A673 (cell line): ENCODE results near the gene RNPS1. TPM values are rescaled to one million over a fixed set of nuclear protein-coding genes. Genes with fewer than 3 reads are reported as not detected.

Source experiments
- BruUV-seq: library from RNA; stranded (reverse); fragments of 400-500 nt; replicated peaks from 2 replicates; lab custom pipeline; 2021; lab: Mats Ljungman, UMichigan
- CTCF ChIA-PET: fragments of 300-600 bp; sonication (Branson Sonifier 250); formaldehyde crosslinking; loops from one replicate; lab custom pipeline; 2022; ENCODE audit warnings: antibody characterized with exemption; lab: Charles Lee
- POLR2A ChIA-PET: fragments of 300-600 bp; sonication (Branson Sonifier 250); formaldehyde crosslinking; loops from one replicate; lab custom pipeline; 2022; ENCODE audit warnings: antibody characterized with exemption; ENCODE audit not compliant: low non-redundant PET; lab: Charles Lee
- DNase-seq: peaks from one replicate; pipeline ENCODE4 v3.0.0-alpha.2; 2015; ENCODE audit warnings: low spot score
- H3K27ac ChIP-seq: fragments of 200-600 bp; sonication (generic); 2 replicates; pipeline ENCODE4 v1.5.1; 2016; ENCODE audit warnings: mixed run types, low read depth, mild to moderate bottlenecking, mixed read lengths, antibody characterized with exemption, low read length; ENCODE audit not compliant: poor library complexity, severe bottlenecking
- H3K27me3 ChIP-seq: fragments of 200-600 bp; sonication (generic); replicated peaks from 2 replicates; pipeline ENCODE4 v1.6.1; 2017; ENCODE audit warnings: mixed run types, low read depth, mild to moderate bottlenecking, mixed read lengths, antibody characterized with exemption, low read length; ENCODE audit not compliant: insufficient read depth, poor library complexity
- H3K36me3 ChIP-seq: fragments of 200-600 bp; sonication (generic); 2 replicates; pipeline ENCODE4 v1.6.1; 2016; ENCODE audit warnings: mixed run types, mild to moderate bottlenecking, mixed read lengths, antibody characterized with exemption, low read length; ENCODE audit not compliant: insufficient read depth, poor library complexity, severe bottlenecking
- H3K4me1 ChIP-seq: fragments of 200-600 bp; sonication (generic); 2 replicates; pipeline ENCODE4 v1.6.1; 2017; ENCODE audit warnings: mixed run types, mild to moderate bottlenecking, mixed read lengths, antibody characterized with exemption, low read length; ENCODE audit not compliant: insufficient read depth, poor library complexity, severe bottlenecking
- H3K4me3 ChIP-seq: fragments of 200-600 bp; sonication (generic); 2 replicates; pipeline ENCODE4 v1.5.1; 2016; ENCODE audit warnings: low read depth, mixed run types, mild to moderate bottlenecking, mixed read lengths, low read length; ENCODE audit not compliant: poor library complexity, severe bottlenecking
- H3K9me3 ChIP-seq: fragments of 200-600 bp; sonication (generic); 2 replicates; pipeline ENCODE4 v1.6.1; 2016; ENCODE audit warnings: mixed run types, low read depth, mild to moderate bottlenecking, mixed read lengths, antibody characterized with exemption, low read length; ENCODE audit not compliant: poor library complexity, severe bottlenecking
- EZH2 ChIP-seq: fragments of 200-600 bp; sonication (generic); IDR thresholded peaks from 2 replicates; pipeline ENCODE4 v1.6.1; 2017; ENCODE audit warnings: borderline replicate concordance, low read depth, mild to moderate bottlenecking, mixed read lengths, antibody characterized with exemption, low read length; ENCODE audit not compliant: poor library complexity, severe bottlenecking
- intact Hi-C: fragments of 100-400 bp; cut with micrococcal nuclease; formaldehyde crosslinking; loops from one replicate; pipeline ENCODE4 v1.10.0; 2022; ENCODE audit not compliant: unreplicated experiment
- total RNA-seq: library from RNA; stranded (reverse); gene quantifications from 2 replicates; pipeline ENCODE4 v1.2.3, GENCODE V29; 2021
- TF ChIP-seq, protein P1 (sequence below): fragments of 300-800, 200-600 bp; sonication (generic); conservative IDR thresholded peaks from 2 replicates; pipeline ENCODE4 v1.5.1; 2017; ENCODE audit warnings: low read depth, mild to moderate bottlenecking, antibody characterized with exemption, low read length, moderate library complexity, mixed read lengths

Gene RNPS1
- total RNA-seq, 1 experiment from 2014 or later: 345 TPM

DNA sequence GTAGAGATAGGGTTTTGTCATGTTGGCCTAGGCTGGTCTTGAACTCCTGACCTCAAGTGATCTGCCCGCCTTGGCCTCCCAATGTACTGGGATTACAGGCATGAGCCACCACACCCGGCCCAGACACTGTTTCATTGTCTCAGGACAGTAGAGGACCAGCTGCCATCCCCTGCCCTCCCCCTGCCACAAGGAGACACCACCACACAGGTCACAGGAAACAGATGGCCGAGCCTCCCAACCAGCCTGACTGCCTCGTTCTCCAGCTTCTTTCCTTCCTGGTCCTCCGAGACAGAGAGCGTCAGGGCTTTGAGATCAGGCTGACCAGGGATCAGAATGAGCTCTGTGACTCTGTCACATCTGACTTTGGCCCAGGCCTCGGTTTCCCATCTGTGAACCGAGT, 20.8 kb upstream of the RNPS1 start:
- no TSS peak for BruUV-seq
- H3K36me3 ChIP-seq: no peaks in the 10 kb centered on the region
- H3K4me1 ChIP-seq: no peaks in the 10 kb centered on the region
- DNase-seq: no peak
- no peak for TF ChIP-seq EZH2
- TF ChIP-seq, protein P1, sequence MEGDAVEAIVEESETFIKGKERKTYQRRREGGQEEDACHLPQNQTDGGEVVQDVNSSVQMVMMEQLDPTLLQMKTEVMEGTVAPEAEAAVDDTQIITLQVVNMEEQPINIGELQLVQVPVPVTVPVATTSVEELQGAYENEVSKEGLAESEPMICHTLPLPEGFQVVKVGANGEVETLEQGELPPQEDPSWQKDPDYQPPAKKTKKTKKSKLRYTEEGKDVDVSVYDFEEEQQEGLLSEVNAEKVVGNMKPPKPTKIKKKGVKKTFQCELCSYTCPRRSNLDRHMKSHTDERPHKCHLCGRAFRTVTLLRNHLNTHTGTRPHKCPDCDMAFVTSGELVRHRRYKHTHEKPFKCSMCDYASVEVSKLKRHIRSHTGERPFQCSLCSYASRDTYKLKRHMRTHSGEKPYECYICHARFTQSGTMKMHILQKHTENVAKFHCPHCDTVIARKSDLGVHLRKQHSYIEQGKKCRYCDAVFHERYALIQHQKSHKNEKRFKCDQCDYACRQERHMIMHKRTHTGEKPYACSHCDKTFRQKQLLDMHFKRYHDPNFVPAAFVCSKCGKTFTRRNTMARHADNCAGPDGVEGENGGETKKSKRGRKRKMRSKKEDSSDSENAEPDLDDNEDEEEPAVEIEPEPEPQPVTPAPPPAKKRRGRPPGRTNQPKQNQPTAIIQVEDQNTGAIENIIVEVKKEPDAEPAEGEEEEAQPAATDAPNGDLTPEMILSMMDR: no peak
- no peaks in the 10 kb centered on the region for H3K9me3 ChIP-seq
- ChIA-PET POLR2A (no interaction called here), CTCF (no interaction called here)
- intact Hi-C loops: no loop called here
- no peak overlapping the region for H3K4me3 ChIP-seq
- no peaks in the 10 kb centered on the region for H3K27me3 ChIP-seq
- no peak overlapping the region for H3K27ac ChIP-seq

DNA sequence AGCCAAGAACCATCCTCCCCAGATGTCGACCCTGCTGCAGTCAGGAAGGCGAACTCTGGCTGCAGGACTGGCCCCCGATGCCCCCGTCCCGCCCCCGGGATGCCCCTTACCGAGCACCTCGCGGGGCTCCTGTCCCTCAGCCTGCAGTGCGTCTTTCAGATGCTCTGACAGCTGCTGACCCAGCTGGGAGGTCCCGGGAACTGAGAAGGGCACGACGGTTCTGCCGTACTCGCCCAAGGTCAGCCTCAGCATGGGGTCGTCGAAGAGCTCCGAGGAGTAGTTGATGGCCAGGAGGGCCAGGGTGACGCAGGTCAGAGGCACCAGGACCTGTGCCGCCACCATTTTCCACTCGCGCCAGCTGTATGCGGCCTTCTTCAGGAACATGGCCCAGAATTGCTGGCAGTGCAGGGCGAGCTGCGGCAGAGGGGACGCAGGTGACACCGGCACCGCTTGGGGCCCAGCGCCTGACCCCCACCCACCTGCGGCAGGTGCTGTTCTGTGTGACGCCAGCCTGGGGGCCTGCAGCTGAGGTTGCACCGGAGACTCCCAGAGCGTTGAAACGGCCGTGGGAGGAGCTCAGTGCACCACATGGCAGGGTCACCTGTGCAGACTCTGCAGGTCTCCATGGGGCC, 20.1 kb upstream of the RNPS1 start:
- DNase-seq: no peak
- H3K27me3 ChIP-seq: no peaks in the 10 kb centered on the region
- POLR2A ChIA-PET: no interaction called here
- H3K36me3 ChIP-seq: no peaks in the 10 kb centered on the region
- TF ChIP-seq, protein P1: no peak
- no peak for TF ChIP-seq EZH2
- no peak overlapping the region for H3K4me3 ChIP-seq
- no peak overlapping the region for H3K27ac ChIP-seq
- CTCF ChIA-PET: no interaction called here
- H3K9me3 ChIP-seq: no peaks in the 10 kb centered on the region
- no peaks in the 10 kb centered on the region for H3K4me1 ChIP-seq
- BruUV-seq: no TSS peak
- intact Hi-C loops: no loop called here

DNA sequence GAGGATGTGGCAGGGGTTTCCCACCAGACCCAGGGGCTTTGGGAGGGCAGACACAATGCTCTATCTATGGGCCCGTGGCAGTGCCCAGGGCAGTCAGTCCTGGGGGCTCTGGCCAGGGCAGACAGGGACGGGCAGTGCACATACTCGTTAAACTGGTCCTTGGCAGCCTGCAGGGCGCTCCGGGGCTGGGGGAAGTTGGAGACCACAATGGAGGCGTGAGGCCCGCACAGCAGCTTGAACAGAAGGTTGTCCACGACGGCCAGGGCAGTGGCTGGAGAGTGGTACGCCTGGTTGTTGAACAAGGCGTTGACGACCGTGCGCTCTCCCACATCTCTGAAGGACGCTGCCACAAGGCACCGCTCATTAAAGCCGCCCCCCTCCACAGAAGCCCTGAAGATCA, 18.6 kb upstream of the RNPS1 start:
- intact Hi-C loops: no loop called here
- Histone ChIP-seq H3K4me1 (no peaks in the 10 kb centered on the region), H3K4me3 (no peak overlapping the region), H3K27me3 (no peaks in the 10 kb centered on the region), H3K27ac (no peak overlapping the region), H3K36me3 (no peaks in the 10 kb centered on the region), H3K9me3 (no peaks in the 10 kb centered on the region)
- CTCF ChIA-PET: no interaction called here
- TF ChIP-seq, protein P1: no peak
- TF ChIP-seq EZH2: no peak
- POLR2A ChIA-PET: no interaction called here
- BruUV-seq: no TSS peak
- DNase-seq: no peak
